Activated naive CD4-positive, alpha-beta T cell treated with anti-CD3 and anti-CD28 coated beads, Interleukin-2, amount 50 U/mL, for 72 hours (primary cell): ENCODE data around the gene LIX1L. TPM values are rescaled to one million over a fixed set of nuclear protein-coding genes. Genes with fewer than 3 reads are reported as not detected.

Source experiments
- ATAC-seq, 2 donors: fragments of 150-1000 bp; cut with Tn5 transposase; 2 replicates each; pipeline ENCODE4 v1.10.0; 2021; ENCODE audit warnings: mild to moderate bottlenecking in 2 of 2, moderate library complexity in 2 of 2
- DNase-seq, 2 donors: peaks; one replicate each; pipeline ENCODE4 v3.0.0; 2021 to 2022; ENCODE audit warnings: low spot score in 2 of 2
- H3K27ac Mint-ChIP-seq, 2 donors: one replicate each; pipeline ENCODE4 v1.8.0; 2022; ENCODE audit warnings: mild to moderate bottlenecking in 2 of 2, mixed read lengths in 2 of 2
- H3K36me3 Mint-ChIP-seq, 2 donors: one replicate each; pipeline ENCODE4 v1.8.0; 2022; ENCODE audit warnings: mixed read lengths in 2 of 2
- H3K9me3 Mint-ChIP-seq, 2 donors: one replicate each; pipeline ENCODE4 v1.8.0; 2022; ENCODE audit warnings: mixed read lengths in 2 of 2
- total RNA-seq, 2 donors: library from RNA; stranded (reverse); gene quantifications; one replicate each; pipeline ENCODE4 v1.2.3, GENCODE V29; 2022

Gene LIX1L
- 10 to 100 TPM; 47.9 to 50.1 TPM for total RNA-seq

GRCh38 chr1:145957443-145958319 lies at the start of gene LIX1L:
Gene LIX1L (minus strand): TSS chr1:145958017. CDS start chr1:145957927, 90 bp downstream.
- peaks cover 7 to 11% of the 10 kb centered on the region in 2 donors for H3K36me3 Mint-ChIP-seq
- H3K27ac Mint-ChIP-seq = peak within 1 kb of the TSS; percentile 51 to 73
- no peaks in the 10 kb centered on the region for H3K9me3 Mint-ChIP-seq
- ATAC-seq (peak; percentile 91 to 92), DNase-seq (peak; percentile 93 to 94)

GRCh38 chr1:146001709-146002108 lies 43.9 kb upstream of the LIX1L start:
- Mint-ChIP-seq H3K9me3 (no peaks in the 10 kb centered on the region), H3K27ac (peak overlapping the region in 1 of 2 donors; percentile 51), H3K36me3 (peaks cover 0 to 6% of the 10 kb centered on the region in 2 donors)
- ATAC-seq (no peak), DNase-seq (no peak)

GRCh38 chr1:145999321-146000024 lies 41.7 kb upstream of the LIX1L start:
- DNase-seq (no peak), ATAC-seq (no peak)
- Mint-ChIP-seq H3K27ac (peak overlapping the region; percentile 90 to 96), H3K36me3 (peaks cover 22 to 28% of the 10 kb centered on the region in 2 donors), H3K9me3 (no peaks in the 10 kb centered on the region)

- H3K36me3 Mint-ChIP-seq = peaks cover 40 to 46% of the 10 kb centered on the region in 2 donors
- peak overlapping the region; percentile 96 to 99 for H3K27ac Mint-ChIP-seq
- H3K9me3 Mint-ChIP-seq = no peaks in the 10 kb centered on the region
- no peak for ATAC-seq
- no peak for DNase-seq
These were observed 39.9 kb upstream of the LIX1L start for GRCh38 chr1:145997718-145998023.

- no peaks in the 10 kb centered on the region for H3K9me3 Mint-ChIP-seq
- H3K36me3 Mint-ChIP-seq = peaks cover 45 to 49% of the 10 kb centered on the region in 2 donors
- DNase-seq (peak in 1 of 2 donors; percentile 53), ATAC-seq (peak; percentile 43 to 68)
- peak overlapping the region; percentile 96 to 99 for H3K27ac Mint-ChIP-seq
These were observed 39.4 kb upstream of the LIX1L start for GRCh38 chr1:145997016-145997717.

- Mint-ChIP-seq H3K27ac (peak within 1 kb of the TSS; percentile 96 to 99), H3K9me3 (no peaks in the 10 kb centered on the region), H3K36me3 (peaks cover 48 to 49% of the 10 kb centered on the region in 2 donors)
- DNase-seq = peak; percentile 86 to 94
- ATAC-seq = peak; percentile 95
These were observed 38.7 kb upstream of the LIX1L start, which contains the start of gene TXNIP for GRCh38 chr1:145996433-145997015. Gene TXNIP (minus strand): TSS chr1:145996579. CDS start chr1:145996266, 313 bp downstream.

GRCh38 chr1:145995964-145996432 lies 38.2 kb upstream of the LIX1L start:
- Mint-ChIP-seq H3K27ac (peak overlapping the region; percentile 96 to 99), H3K36me3 (peaks cover 48 to 49% of the 10 kb centered on the region in 2 donors)
- DNase-seq = no peak

GRCh38 chr1:145995148-145995881 lies 37.5 kb upstream of the LIX1L start:
- no peaks in the 10 kb centered on the region for H3K9me3 Mint-ChIP-seq
- peaks cover 48 to 49% of the 10 kb centered on the region in 2 donors for H3K36me3 Mint-ChIP-seq
- peak overlapping the region; percentile 96 to 99 for H3K27ac Mint-ChIP-seq
- ATAC-seq = no peak
- no peak for DNase-seq

More at GRCh38 chr1:145995964-145996432, 38.2 kb upstream of the LIX1L start:
- ATAC-seq = no peak
- H3K9me3 Mint-ChIP-seq = no peaks in the 10 kb centered on the region

- Mint-ChIP-seq H3K27ac (peak overlapping the region; percentile 96 to 99), H3K36me3 (peaks cover 48% of the 10 kb centered on the region in 2 donors), H3K9me3 (no peaks in the 10 kb centered on the region)
- ATAC-seq (peak in 1 of 2 donors; percentile 44), DNase-seq (peak; percentile 45 to 73)
These were observed 36.7 kb upstream of the LIX1L start for GRCh38 chr1:145994391-145995120.

- no peak for ATAC-seq
- Mint-ChIP-seq H3K36me3 (peaks cover 44 to 48% of the 10 kb centered on the region in 2 donors), H3K27ac (peak overlapping the region; percentile 96 to 99), H3K9me3 (no peaks in the 10 kb centered on the region)
- DNase-seq = no peak
These were observed 36.0 kb upstream of the LIX1L start for GRCh38 chr1:145993618-145994390.

GRCh38 chr1:145992958-145993617 lies 35.3 kb upstream of the LIX1L start:
- Mint-ChIP-seq H3K36me3 (peaks cover 44 to 48% of the 10 kb centered on the region in 2 donors), H3K9me3 (peaks cover 0 to 2% of the 10 kb centered on the region in 2 donors), H3K27ac (peak overlapping the region; percentile 62 to 96)
- no peak for ATAC-seq
- DNase-seq = no peak

GRCh38 chr1:145992502-145992936 lies 34.7 kb upstream of the LIX1L start:
- no peak for DNase-seq
- no peak for ATAC-seq
- H3K36me3 Mint-ChIP-seq = peaks cover 44 to 48% of the 10 kb centered on the region in 2 donors

GRCh38 chr1:145991735-145992412 lies 34.1 kb upstream of the LIX1L start:
- no peak for ATAC-seq
- DNase-seq = no peak
- peaks cover 0 to 2% of the 10 kb centered on the region in 2 donors for H3K9me3 Mint-ChIP-seq
- H3K36me3 Mint-ChIP-seq = peaks cover 44 to 48% of the 10 kb centered on the region in 2 donors
- H3K27ac Mint-ChIP-seq = peak overlapping the region; percentile 32 to 81

More at GRCh38 chr1:145992502-145992936, 34.7 kb upstream of the LIX1L start:
- Mint-ChIP-seq H3K27ac (peak overlapping the region; percentile 1 to 50), H3K9me3 (peaks cover 0 to 2% of the 10 kb centered on the region in 2 donors)
